Psoas muscle (tissue), 8 donors: ENCODE results near the gene EIF3I. TPM values are rescaled to one million over a fixed set of nuclear protein-coding genes. Genes with fewer than 3 reads are reported as not detected.

ENCODE experiments used
- ATAC-seq, 4 donors: fragments of 200-7000 bp; cut with Tn5 transposase; one replicate each; pipeline ENCODE4 v1.9.1; 2020; ENCODE audit warnings: moderate library complexity in 3 of 4, mild to moderate bottlenecking in 2 of 4
- DNase-seq, 2 donors: peaks; one replicate each; pipeline ENCODE4 v3.0.0-alpha.2; 2020
- H3K27ac ChIP-seq: fragments of 200-600 bp; one replicate; pipeline ENCODE4 v1.8.0; 2022
- H3K27me3 ChIP-seq, 3 donors: fragments of 200-600 bp in 1 of 3; one replicate each; pipeline versions ENCODE4 v1.6.1 to v1.8.0; 2013 to 2022; ENCODE audit warnings: low read length in 2 of 3, mild to moderate bottlenecking in 2 of 3, moderate library complexity in 1 of 3; ENCODE audit not compliant: insufficient read depth in 3 of 3
- H3K36me3 ChIP-seq, 2 donors: fragments of 200-600 bp in 1 of 2; one replicate each; pipeline versions ENCODE4 v1.6.1 to v1.8.0; 2013 to 2022; ENCODE audit warnings: low read depth in 1 of 2, mild to moderate bottlenecking in 1 of 2, moderate library complexity in 1 of 2; ENCODE audit not compliant: insufficient read depth in 1 of 2
- H3K4me1 ChIP-seq: fragments of 200-600 bp; one replicate; pipeline ENCODE4 v1.8.0; 2022
- H3K4me3 ChIP-seq: fragments of 200-600 bp; one replicate; pipeline ENCODE4 v1.8.0; 2022; ENCODE audit warnings: mild to moderate bottlenecking
- H3K9me3 ChIP-seq: fragments of 200-600 bp; one replicate; pipeline ENCODE4 v1.8.0; 2022
- WGBS, 3 donors: extraction: QIAGEN DNeasy Blood & Tissue Kit; methylation state at CpG; one replicate each; pipeline versions ENCODE4 v1.1.6 to v1.1.7; 2013; 5-methylcytosine and 5-hydroxymethylcytosine counted together
- intact Hi-C, 2 donors: fragments of 100-400 bp; cut with DNase I; formaldehyde crosslinking; loops; one replicate each; pipeline versions ENCODE4 v1.11.0 to v1.14.2; 2022
- polyA plus RNA-seq, 3 donors: library from polyadenylated mRNA; stranded (reverse); fragments of 200-250 nt; gene quantifications; one replicate each; pipeline ENCODE4 v1.2.3, GENCODE V29; 2013
- total RNA-seq, 4 donors: library from RNA; stranded (reverse); fragmentation: NEBNext Ultra II Directional in 2 of 4; extraction: Animal tissue kit (Norgen Biotek cat#: 25700) in 2 of 4; gene quantifications; one replicate each; pipeline versions ENCODE4 v1.2.1 to v1.2.4, GENCODE V29; 2021 to 2023
- TF ChIP-seq, protein P1 (sequence below): fragments of 200-600 bp; IDR thresholded peaks from one replicate; pipeline ENCODE4 v1.8.0; 2022; ENCODE audit warnings: antibody characterized with exemption
- donor health status: healthy with polysubstance abuse.
- donor health status: DM: no; HTN: no; CAD: no; lungs with moderate emphysema.
- donor health status: Bipolar disorder and iron deficiency.
- donor health status: healthy.
- donor health status: DM: yes; HTN: yes; CAD: no.
- donor health status: DM: no; HTN: no; CAD: no.
- donor health status: DM: no; HTN: no; CAD: no.
- donor health status: DM: yes; HTN: yes; CAD: no.

Gene EIF3I
- total and polyA plus RNA-seq, 7 donors: 174 to 506 (median 238) TPM

DNA sequence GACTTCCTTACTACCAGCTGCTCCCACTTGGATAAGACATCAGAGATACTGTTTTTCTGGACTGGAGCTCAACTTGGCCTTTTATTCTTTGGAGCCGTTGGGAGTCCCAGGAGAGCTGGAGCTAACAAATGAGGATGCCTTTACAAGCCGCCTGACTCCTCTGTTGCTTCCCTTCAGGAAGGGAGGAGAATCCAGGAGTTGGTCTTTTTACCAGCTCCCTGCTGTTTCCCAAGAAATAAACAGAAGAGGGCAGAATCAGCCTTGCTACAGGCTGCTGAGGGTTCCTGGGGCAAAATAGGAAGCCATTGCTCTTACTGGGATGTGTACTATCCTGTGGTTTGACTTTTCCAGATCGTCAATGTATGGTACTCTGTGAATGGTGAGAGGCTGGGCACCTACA lies 1.5 kb downstream of the EIF3I start:
- H3K4me3 ChIP-seq: peak overlapping the region; percentile 95
- 40 to 49% (median 49%) methylated on average over 3 of the region's 3 CpGs for WGBS, 3 donors
- no peaks in the 10 kb centered on the region for H3K27me3 ChIP-seq
- peaks cover 25% of the 10 kb centered on the region for H3K4me1 ChIP-seq
- TF ChIP-seq, protein P1, sequence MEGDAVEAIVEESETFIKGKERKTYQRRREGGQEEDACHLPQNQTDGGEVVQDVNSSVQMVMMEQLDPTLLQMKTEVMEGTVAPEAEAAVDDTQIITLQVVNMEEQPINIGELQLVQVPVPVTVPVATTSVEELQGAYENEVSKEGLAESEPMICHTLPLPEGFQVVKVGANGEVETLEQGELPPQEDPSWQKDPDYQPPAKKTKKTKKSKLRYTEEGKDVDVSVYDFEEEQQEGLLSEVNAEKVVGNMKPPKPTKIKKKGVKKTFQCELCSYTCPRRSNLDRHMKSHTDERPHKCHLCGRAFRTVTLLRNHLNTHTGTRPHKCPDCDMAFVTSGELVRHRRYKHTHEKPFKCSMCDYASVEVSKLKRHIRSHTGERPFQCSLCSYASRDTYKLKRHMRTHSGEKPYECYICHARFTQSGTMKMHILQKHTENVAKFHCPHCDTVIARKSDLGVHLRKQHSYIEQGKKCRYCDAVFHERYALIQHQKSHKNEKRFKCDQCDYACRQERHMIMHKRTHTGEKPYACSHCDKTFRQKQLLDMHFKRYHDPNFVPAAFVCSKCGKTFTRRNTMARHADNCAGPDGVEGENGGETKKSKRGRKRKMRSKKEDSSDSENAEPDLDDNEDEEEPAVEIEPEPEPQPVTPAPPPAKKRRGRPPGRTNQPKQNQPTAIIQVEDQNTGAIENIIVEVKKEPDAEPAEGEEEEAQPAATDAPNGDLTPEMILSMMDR: no peak
- H3K36me3 ChIP-seq: peaks cover 13 to 72% of the 10 kb centered on the region in 2 donors
- ATAC-seq: no peak
- intact Hi-C loops: no loop called here
- no peak for DNase-seq
- H3K27ac ChIP-seq: no peak overlapping the region
- H3K9me3 ChIP-seq: no peaks in the 10 kb centered on the region

DNA sequence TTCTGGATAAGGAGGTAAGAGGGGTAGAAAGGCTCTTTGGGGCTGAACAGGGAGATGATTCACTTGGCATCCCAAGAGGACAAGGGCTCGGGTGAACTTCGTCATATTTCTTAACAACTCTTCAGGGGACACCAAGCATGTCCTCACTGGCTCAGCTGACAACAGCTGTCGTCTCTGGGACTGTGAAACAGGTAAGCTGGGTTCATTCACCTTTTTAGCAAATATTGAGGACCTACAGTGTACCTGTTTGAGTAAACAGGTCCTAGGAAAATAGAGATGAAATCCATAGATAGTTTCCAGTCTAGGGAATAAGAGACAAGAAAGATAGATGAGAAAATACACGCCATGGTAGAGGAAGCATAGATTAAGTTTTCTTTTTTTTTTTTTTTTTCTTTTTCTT lies 2.1 kb downstream of the EIF3I start:
- ATAC-seq (no peak), DNase-seq (no peak)
- no peaks in the 10 kb centered on the region for H3K9me3 ChIP-seq
- TF ChIP-seq, protein P1: no peak
- peaks cover 25% of the 10 kb centered on the region for H3K4me1 ChIP-seq
- intact Hi-C loops: no loop called here
- H3K36me3 ChIP-seq: peaks cover 13 to 76% of the 10 kb centered on the region in 2 donors
- no peak overlapping the region for H3K4me3 ChIP-seq
- no peak overlapping the region for H3K27ac ChIP-seq
- 84 to 87% (median 85%) methylated on average over 4 of the region's 4 CpGs for WGBS, 3 donors
- no peaks in the 10 kb centered on the region for H3K27me3 ChIP-seq

DNA sequence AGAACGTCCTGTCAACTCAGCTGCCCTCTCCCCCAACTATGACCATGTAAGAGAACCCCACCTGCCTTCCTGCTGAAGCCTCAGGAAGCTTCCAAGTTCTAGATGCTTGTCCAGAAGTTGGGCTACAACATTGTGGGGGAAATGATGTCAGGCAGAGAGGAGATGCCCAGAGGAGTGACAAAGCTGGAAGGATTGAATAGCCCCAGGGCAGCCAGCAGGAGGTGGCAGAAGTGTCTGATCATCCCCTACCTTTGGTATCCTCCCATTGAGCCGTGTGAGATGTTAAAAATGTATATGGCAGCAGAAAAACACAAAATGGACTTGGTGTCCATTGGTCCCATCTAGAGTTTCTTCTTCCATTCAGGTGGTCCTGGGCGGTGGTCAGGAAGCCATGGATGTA lies 6.6 kb downstream of the EIF3I start:
- WGBS, 3 donors: 68 to 87% (median 70%) methylated on average over 3 of the region's 3 CpGs
- intact Hi-C loops: no loop called here

DNA sequence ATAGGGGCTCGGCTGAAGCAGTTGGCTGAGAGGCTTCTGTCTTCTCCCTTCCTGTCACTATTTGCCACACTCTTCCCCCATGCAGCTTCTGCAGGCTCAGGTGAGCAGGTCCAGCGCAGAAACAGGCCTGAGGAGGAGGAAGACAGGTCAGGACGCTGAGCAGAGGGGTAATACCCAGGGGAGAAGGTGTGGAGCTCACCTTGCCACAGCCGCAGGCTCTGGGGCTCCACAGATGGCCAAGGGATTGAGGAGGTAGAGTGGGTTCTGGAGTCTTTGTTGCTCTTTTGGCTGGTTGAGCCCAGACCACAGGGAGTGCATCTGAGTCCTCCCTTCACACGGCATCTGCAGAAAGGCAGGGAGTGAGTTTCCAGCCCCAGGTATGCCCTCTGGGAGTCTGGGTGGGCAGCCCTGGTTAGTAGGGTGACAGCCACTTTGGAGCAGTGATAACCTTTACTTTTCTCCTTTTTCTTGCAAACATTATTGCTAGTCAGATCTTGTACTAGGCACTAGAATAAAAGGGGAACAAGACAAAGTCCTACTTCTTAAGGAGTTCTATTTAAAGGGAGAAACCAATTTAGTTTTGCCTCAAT lies 9.7 kb downstream of the EIF3I start:
- no peak overlapping the region for H3K4me3 ChIP-seq
- no peaks in the 10 kb centered on the region for H3K9me3 ChIP-seq
- no peaks in the 10 kb centered on the region for H3K4me1 ChIP-seq
- 63 to 71% (median 66%) methylated on average over 4 to 5 of the region's 5 CpGs for WGBS, 3 donors
- TF ChIP-seq, protein P1: no peak
- no peaks in the 10 kb centered on the region for H3K27me3 ChIP-seq
- peaks cover 15 to 63% of the 10 kb centered on the region in 2 donors for H3K36me3 ChIP-seq
- no peak for ATAC-seq
- intact Hi-C loops: no loop called here
- DNase-seq: no peak
- no peak overlapping the region for H3K27ac ChIP-seq

More for the DNA sequence above, 6.6 kb downstream of the EIF3I start:
- Histone ChIP-seq H3K4me1 (peaks cover 5% of the 10 kb centered on the region), H3K36me3 (peaks cover 18 to 92% of the 10 kb centered on the region in 2 donors), H3K27ac (no peak overlapping the region), H3K9me3 (no peaks in the 10 kb centered on the region), H3K4me3 (no peak overlapping the region), H3K27me3 (no peaks in the 10 kb centered on the region)
- TF ChIP-seq, protein P1: no peak
- ATAC-seq (no peak), DNase-seq (no peak)
